Endothelial cell of umbilical vein (primary cell): ENCODE results near the gene DDA1. TPM values are rescaled to one million over a fixed set of nuclear protein-coding genes. Genes with fewer than 3 reads are reported as not detected.

Experiments
- BruUV-seq: library from RNA; stranded (reverse); fragments of 400-500 nt; replicated peaks from 2 replicates; lab custom pipeline; 2021; lab: Mats Ljungman, UMichigan
- CTCF ChIA-PET: fragments of 300-600, 350-600 bp; sonication (Branson Sonifier 250); formaldehyde crosslinking; loops from one replicate; lab custom pipeline; 2021; ENCODE audit warnings: antibody characterized with exemption, inconsistent platforms; lab: Charles Lee
- POLR2A ChIA-PET: fragments of 300-600, 350-600 bp; sonication (Branson Sonifier 250); formaldehyde crosslinking; loops from one replicate; lab custom pipeline; 2021; ENCODE audit warnings: antibody characterized with exemption, inconsistent platforms; lab: Charles Lee
- DNase-seq: peaks from one replicate; pipeline ENCODE4 v3.0.0-alpha.2; 2011; ENCODE audit warnings: low read depth, low spot score
- FAIRE-seq: peaks from 2 replicates; lab custom pipeline; 2011; peaks lifted over from hg19 to GRCh38; lab: Jason Lieb, UNC
- H2AFZ ChIP-seq: 2 replicates; pipeline ENCODE4 v1.6.0; 2012; ENCODE audit warnings: low read depth, low read length, control low read depth, inconsistent platforms
- H3K27ac ChIP-seq: 2 replicates; pipeline ENCODE4 v1.5.1; 2011; ENCODE audit warnings: low read depth, mild to moderate bottlenecking, control low read depth, low read length, moderate library complexity; ENCODE audit not compliant: insufficient read depth
- H3K27me3 ChIP-seq, 2 experiments: 2 replicates each; pipeline versions ENCODE4 v1.6.0 to v1.6.1; 2011; ENCODE audit warnings: low read length in 2 of 2, mixed read lengths in 1 of 2; ENCODE audit not compliant: control insufficient read depth in 2 of 2, insufficient read depth in 2 of 2
- H3K36me3 ChIP-seq, 2 experiments: 2 replicates in 1 of 2; 3 replicates in 1 of 2; pipeline ENCODE4 v1.5.1; 2011; ENCODE audit warnings: low read length in 2 of 2, mild to moderate bottlenecking in 1 of 2, moderate library complexity in 1 of 2; ENCODE audit not compliant: control insufficient read depth in 2 of 2, insufficient read depth in 2 of 2; ENCODE audit errors: extremely low read depth in 1 of 2
- H3K4me1 ChIP-seq: 3 replicates; pipeline ENCODE4 v1.5.1; 2011; ENCODE audit warnings: mild to moderate bottlenecking, low read length; ENCODE audit not compliant: control insufficient read depth, insufficient read depth; ENCODE audit errors: extremely low read depth
- H3K4me2 ChIP-seq: 2 replicates; pipeline ENCODE4 v1.6.1; 2011; ENCODE audit warnings: low read length, control low read depth, mixed read lengths; ENCODE audit not compliant: insufficient read depth
- H3K4me3 ChIP-seq, 3 experiments: fragments of 200-600 bp in 1 of 3; sonication (generic), shearing (Covaris generic) in 1 of 3; replicated peaks in 1 of 3; 2 replicates each; pipeline ENCODE4 v1.5.1; 2011 to 2016; ENCODE audit warnings: control low read depth in 3 of 3, low read length in 3 of 3, mild to moderate bottlenecking in 2 of 3, inconsistent platforms in 1 of 3, low read depth in 1 of 3, moderate library complexity in 1 of 3; ENCODE audit not compliant: insufficient read depth in 1 of 3
- H3K79me2 ChIP-seq: 2 replicates; pipeline ENCODE4 v1.6.0; 2012; ENCODE audit warnings: low read length, inconsistent platforms; ENCODE audit not compliant: control insufficient read depth, insufficient read depth
- H3K9ac ChIP-seq: replicated peaks from 2 replicates; pipeline ENCODE3; 2011; ENCODE audit warnings: low read length, control low read depth; ENCODE audit not compliant: insufficient read depth; ENCODE audit errors: extremely low read depth
- H3K9me1 ChIP-seq: replicated peaks from 3 replicates; pipeline ENCODE4 v1.6.0; 2011; ENCODE audit warnings: mild to moderate bottlenecking, low read length; ENCODE audit not compliant: control insufficient read depth, insufficient read depth; ENCODE audit errors: extremely low read depth
- H3K9me3 ChIP-seq: replicated peaks from 2 replicates; pipeline ENCODE4 v1.5.1; 2012; ENCODE audit warnings: low read length, inconsistent platforms; ENCODE audit not compliant: control insufficient read depth, insufficient read depth
- H4K20me1 ChIP-seq: replicated peaks from 2 replicates; pipeline ENCODE3; 2011; ENCODE audit warnings: mild to moderate bottlenecking, low read length; ENCODE audit not compliant: control insufficient read depth, insufficient read depth; ENCODE audit errors: extremely low read depth
- CTCF ChIP-seq, 2 donors: IDR thresholded peaks; 1 replicate in 1 of 2; 2 replicates in 1 of 2; pipeline ENCODE4 v1.5.1; 2011; ENCODE audit warnings: low read length in 2 of 2, mild to moderate bottlenecking in 2 of 2, moderate library complexity in 2 of 2, control low read depth in 1 of 2, inconsistent platforms in 1 of 2, low read depth in 1 of 2; ENCODE audit not compliant: insufficient read depth in 1 of 2; ENCODE audit errors: extremely low read depth in 1 of 2
- EZH2 ChIP-seq: IDR thresholded peaks from 2 replicates; pipeline ENCODE4 v1.6.1; 2012; ENCODE audit warnings: borderline replicate concordance, low read depth, mild to moderate bottlenecking, moderate library complexity, low read length, inconsistent platforms; ENCODE audit not compliant: severe bottlenecking
- FOS ChIP-seq: IDR thresholded peaks from 2 replicates; pipeline ENCODE4 v1.6.1; 2011; ENCODE audit warnings: mild to moderate bottlenecking, low read length, moderate library complexity, borderline replicate concordance; ENCODE audit not compliant: insufficient read depth
- GATA2 ChIP-seq: IDR thresholded peaks from 2 replicates; pipeline ENCODE4 v1.7.0; 2011; ENCODE audit warnings: low read depth, mild to moderate bottlenecking, moderate library complexity, mixed read lengths, low read length; ENCODE audit not compliant: insufficient read length, insufficient read depth
- JUN ChIP-seq: IDR thresholded peaks from 2 replicates; pipeline ENCODE4 v1.6.1; 2011; ENCODE audit warnings: borderline replicate concordance, low read depth; ENCODE audit not compliant: insufficient read length, insufficient read depth
- MAX ChIP-seq: IDR thresholded peaks from 2 replicates; pipeline ENCODE4 v1.6.1; 2011; ENCODE audit not compliant: insufficient read depth, insufficient read length
- MYC ChIP-seq: IDR thresholded peaks from one replicate; pipeline ENCODE4 v1.6.1; 2011; ENCODE audit warnings: mild to moderate bottlenecking, low read depth, low read length
- POLR2A ChIP-seq: IDR thresholded peaks from 2 replicates; pipeline ENCODE4 v1.6.1; 2012; ENCODE audit warnings: low read depth, mild to moderate bottlenecking, control low read depth, low read length
- POLR2AphosphoS5 ChIP-seq: IDR thresholded peaks from 2 replicates; pipeline ENCODE4 v1.6.1; 2012; ENCODE audit warnings: low read depth, mild to moderate bottlenecking, control low read depth, low read length, moderate library complexity; ENCODE audit not compliant: insufficient read depth
- dilution Hi-C: fragments of 300-500 bp; cut with MboI; formaldehyde crosslinking; loops from one replicate; pipeline ENCODE4 v1.15.0; 2019; ENCODE audit warnings: low sequenced_read_pairs; ENCODE audit not compliant: extremely low pct_ligation_motif_present
- intact Hi-C: fragments of 100-400 bp; cut with micrococcal nuclease; formaldehyde crosslinking; loops from one replicate; pipeline ENCODE4 v1.10.0; 2022
- polyA plus RNA-seq, 4 experiments: library from polyadenylated mRNA; depleted of rRNA in 3 of 4; stranded (reverse) in 3 of 4; unstranded in 1 of 4; fragments of >200 nt; gene quantifications; 2 replicates each; pipeline versions ENCODE4 v1.2.1 to v1.2.3, GENCODE V29; 2011 to 2012; ENCODE audit warnings: missing spikeins in 1 of 4
- total RNA-seq: library from RNA; stranded (reverse); gene quantifications from 2 replicates; pipeline ENCODE4 v1.2.3, GENCODE V29; 2021

Gene DDA1
- total and polyA plus RNA-seq, 2 donors (not counting 3 experiments of a cell fraction or from before 2014, with no cell fraction given) = 52.9 to 64.7 TPM

GRCh38 chr19:17275441-17276175 lies 33.8 kb upstream of the DDA1 start:
- BruUV-seq = no TSS peak
- no peaks in the 10 kb centered on the region for H3K27me3 ChIP-seq
- no peaks in the 10 kb centered on the region for H3K4me1 ChIP-seq
- no peak for DNase-seq
- no peak overlapping the region for H3K9ac ChIP-seq
- TF ChIP-seq GATA2 = no peak
- no peak for TF ChIP-seq EZH2
- TF ChIP-seq JUN = no peak
- no peak for TF ChIP-seq POLR2AphosphoS5
- TF ChIP-seq FOS = no peak
- no peak for TF ChIP-seq MYC
- TF ChIP-seq CTCF (IDR thresholded peaks at IDR 0.05; ENCODE audit: extremely low read depth in 1 of 2, insufficient read depth in 1 of 2, low read depth in 1 of 2, low read length in 2 of 2) = no peak
- no peak for TF ChIP-seq POLR2A
- TF ChIP-seq MAX = no peak
- no peak overlapping the region for H3K27ac ChIP-seq
- no peaks in the 10 kb centered on the region for H3K9me1 ChIP-seq
- intact Hi-C loops (no loop called here), dilution Hi-C loops (no loop called here)
- no peak overlapping the region for H3K4me2 ChIP-seq
- H3K9me3 ChIP-seq = no peaks in the 10 kb centered on the region
- H3K36me3 ChIP-seq = peaks cover 10 to 33% of the 10 kb centered on the region in 2 experiments
- CTCF ChIA-PET = no interaction called here
- POLR2A ChIA-PET = no interaction called here
- no peak overlapping the region for H3K4me3 ChIP-seq
- FAIRE-seq = no peak
- H3K79me2 ChIP-seq = no peaks in the 10 kb centered on the region
- H4K20me1 ChIP-seq = no peaks in the 10 kb centered on the region
- H2AFZ ChIP-seq = no peak overlapping the region
